Measurements from ENCODE around the gene CCDC61. TPM values are rescaled to one million over a fixed set of nuclear protein-coding genes. Genes with fewer than 3 reads are reported as not detected.
A peak's percentile ranks its signal among the peaks of the same experiment; 100 is the strongest.

Gene CCDC61
- total RNA-seq, 1 donor, result 3.9 TPM

DNA sequence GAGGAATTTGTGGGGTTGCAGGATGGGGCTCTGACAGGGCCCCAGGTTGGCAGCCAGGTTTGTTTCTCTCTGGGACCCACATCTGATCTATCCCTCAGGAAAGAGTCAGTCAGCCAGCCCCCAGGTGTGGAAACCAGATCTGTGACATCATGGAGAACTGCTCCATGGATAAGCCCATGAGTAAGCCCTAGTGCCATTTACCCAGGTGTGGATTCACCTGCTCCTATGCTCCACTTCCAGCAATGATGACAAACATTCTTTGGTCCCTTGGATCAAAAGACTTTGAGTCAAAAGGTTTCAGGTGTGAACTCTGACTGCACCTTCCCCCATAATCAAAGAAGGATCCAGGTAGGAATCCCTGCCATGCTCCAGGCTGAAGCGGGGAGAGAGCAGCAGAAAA, 72.4 kb downstream of the CCDC61 start:
- H3K4me3 ChIP-seq (ENCODE audit: low read depth, low read length), result no peak overlapping the region
- TF ChIP-seq CTCF (IDR thresholded peaks at IDR 0.05; ENCODE audit: insufficient read depth, low read depth, low read length), result no peak
- DNase-seq (ENCODE audit: low read depth), result no peak

Small RNA genes within 50 kb of the gene (small RNA-seq; reads per million reads assigned to genes)
- 4.0 reads per million, percentile 77 among the genes with 10 or more reads in this experiment for gene MIR769

Other genes starting within 250 kb of the CCDC61 start
- gene SIX5, start 226.2 kb upstream of the CCDC61 start, total RNA-seq, result 8.4 and 8.6 TPM in 2 replicates
- 46.4 and 53.1 TPM in 2 replicates for gene DMPK, start 213.0 kb upstream of the CCDC61 start, total RNA-seq
- 53.5 and 54.8 TPM in 2 replicates for gene DMWD, start 202.6 kb upstream of the CCDC61 start, total RNA-seq
- gene RSPH6A, start 180.2 kb upstream of the CCDC61 start, total RNA-seq, result under 0.01 and 0.32 TPM in 2 replicates
- 37.1 and 38.7 TPM in 2 replicates for gene SYMPK, start 132.3 kb upstream of the CCDC61 start, total RNA-seq
- not detected in 2 replicates for gene FOXA3, start 131.1 kb upstream of the CCDC61 start, total RNA-seq
- 26.3 and 30.9 TPM in 2 replicates for gene IRF2BP1, start 109.3 kb upstream of the CCDC61 start, total RNA-seq
- 2.6 TPM in 2 replicates for gene MYPOP, start 92.9 kb upstream of the CCDC61 start, total RNA-seq
- gene NANOS2, start 80.7 kb upstream of the CCDC61 start, total RNA-seq, result not detected in 2 replicates
- not detected in 2 replicates for gene NOVA2, start 21.6 kb upstream of the CCDC61 start, total RNA-seq
- not detected in 2 replicates for gene PGLYRP1, start 27.6 kb downstream of the CCDC61 start, total RNA-seq
- not detected in 2 replicates for gene IGFL4, start 45.5 kb downstream of the CCDC61 start, total RNA-seq
- not detected in 2 replicates for gene IGFL3, start 129.2 kb downstream of the CCDC61 start, total RNA-seq
- not detected in 2 replicates for gene IGFL2, start 152.8 kb downstream of the CCDC61 start, total RNA-seq
- not detected in 2 replicates for gene IGFL1, start 234.3 kb downstream of the CCDC61 start, total RNA-seq